NCI-H146 (cell line): Measurements from ENCODE around the gene PACSIN3.
"Not testable (repeated sequence)": the region's sequence is repeated elsewhere in the genome, so short reads cannot be mapped to it uniquely, and the experiment has no call there.

ENCODE experiments used
- DNase-seq: peaks from one replicate; lab custom pipeline; 2025; lab: John Stamatoyannopoulos, UW

The PACSIN3 gene

DNA sequence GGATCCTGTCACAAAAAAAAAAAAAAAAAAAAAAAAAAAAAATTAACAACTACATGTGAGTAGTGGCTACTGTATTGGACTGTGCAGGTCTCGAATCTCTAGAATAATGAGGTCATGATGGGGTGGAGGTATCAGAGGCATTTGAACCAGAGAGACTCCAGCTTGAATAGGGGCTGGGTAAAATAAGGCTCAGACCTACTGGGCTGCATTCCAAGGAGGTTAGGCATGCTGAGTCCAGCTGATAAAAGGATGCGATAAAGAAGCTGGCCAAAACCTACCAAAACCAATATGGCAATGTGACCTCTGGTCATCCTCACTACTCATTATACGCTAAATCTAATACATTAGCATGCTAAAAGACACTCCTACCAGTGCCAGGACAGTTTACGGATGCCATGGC, 5.9 kb upstream of the PACSIN3 start:
- DNase-seq, result no peak

GRCh38 chr11:47191137-47191536, 4.9 kb upstream of the PACSIN3 start:
- DNase-seq, result not testable (repeated sequence)

- DNase-seq, result no peak
These were observed 3.0 kb upstream of the PACSIN3 start for GRCh38 chr11:47189100-47189834.

DNA sequence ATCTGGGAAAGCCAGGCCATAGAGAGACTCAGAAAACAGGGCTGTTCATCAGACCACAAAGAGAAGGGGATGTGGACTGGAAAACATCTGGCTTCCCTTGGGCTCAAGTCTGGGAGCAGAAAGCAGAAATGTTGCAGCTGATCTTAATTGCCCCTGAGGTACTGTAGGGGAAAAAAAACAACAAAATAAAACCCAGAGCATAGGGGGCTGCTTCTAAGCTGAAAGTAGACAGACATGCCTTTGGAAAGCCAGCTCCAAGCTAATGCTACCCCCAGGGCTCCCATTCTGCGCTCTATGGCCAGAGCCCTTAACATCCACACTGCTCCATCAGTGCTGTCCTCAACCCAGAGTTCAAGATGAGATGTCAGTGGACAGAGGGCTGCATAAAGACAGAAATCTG, 2.0 kb upstream of the PACSIN3 start:
- DNase-seq, result no peak

DNA sequence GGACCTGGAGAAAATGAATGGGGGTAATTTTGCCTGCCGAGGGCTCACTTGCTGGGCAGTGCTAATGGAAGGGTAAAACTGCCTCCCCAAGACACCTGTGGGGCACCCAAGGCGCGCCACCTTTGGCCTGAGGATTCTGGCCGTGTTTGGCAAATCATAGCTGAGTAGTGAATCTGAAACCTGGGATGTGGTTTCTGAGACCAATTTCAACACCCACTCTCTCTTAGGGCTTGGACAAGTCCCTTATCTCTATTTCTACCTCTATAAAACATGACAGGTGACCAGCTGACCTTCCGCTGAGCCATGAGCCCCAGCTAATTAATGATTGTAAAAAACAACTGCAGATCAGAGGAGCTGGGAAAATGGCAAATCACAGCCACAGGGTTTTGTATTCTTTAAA, 1.5 kb upstream of the PACSIN3 start:
- DNase-seq, result peak; percentile 14

DNA sequence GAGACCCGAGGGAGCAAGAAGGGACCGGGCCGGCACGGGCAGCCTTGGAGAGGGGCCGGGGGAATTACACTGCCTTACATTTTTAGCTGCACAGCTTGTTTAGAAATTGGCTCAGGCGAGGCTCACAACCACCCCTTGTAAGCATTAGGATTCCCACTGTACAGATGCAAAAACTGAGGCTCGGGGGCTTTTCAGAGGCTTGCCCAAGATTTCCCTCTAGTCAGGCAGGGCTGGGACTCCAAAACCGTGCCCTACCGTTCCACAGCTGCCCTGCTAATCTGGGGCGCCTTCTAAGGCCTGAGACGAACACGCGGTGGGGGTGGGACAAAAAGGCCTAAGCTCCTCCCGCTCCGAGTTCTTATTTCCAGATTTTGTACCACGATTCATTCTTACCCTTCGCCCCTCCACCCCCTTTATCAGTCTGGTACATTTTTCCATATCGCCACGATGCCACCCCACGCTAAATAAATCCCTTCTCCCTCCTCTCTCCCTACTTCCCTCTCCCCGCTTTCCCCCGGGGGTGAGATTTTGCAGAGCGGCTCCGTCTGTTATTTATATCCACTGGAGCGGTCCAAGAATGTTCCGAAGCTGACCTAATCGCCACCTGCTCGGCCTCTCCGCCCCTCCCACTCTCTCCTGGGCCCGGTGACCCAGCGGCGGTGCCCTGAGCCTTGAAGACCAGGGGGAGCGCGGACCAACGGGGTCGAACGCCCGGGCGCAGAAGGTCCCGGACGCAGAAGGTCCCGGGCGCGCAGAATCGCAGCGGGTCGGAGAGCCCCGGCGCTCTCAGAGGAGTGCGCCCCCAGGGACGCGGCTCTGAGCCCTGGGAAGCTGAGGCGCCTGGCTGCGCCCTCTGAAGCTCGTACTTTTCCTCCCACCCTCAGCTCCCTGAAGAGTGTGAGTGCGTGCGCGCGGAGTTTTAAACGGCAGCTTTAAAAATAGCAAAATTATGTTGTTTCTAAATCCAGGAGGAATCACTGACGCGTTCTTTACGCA, 764 bp upstream of the PACSIN3 start:
- no peak for DNase-seq

- DNase-seq, result peak; percentile 31
These were observed 744 bp downstream of the PACSIN3 start for GRCh38 chr11:47185305-47186075.

DNA sequence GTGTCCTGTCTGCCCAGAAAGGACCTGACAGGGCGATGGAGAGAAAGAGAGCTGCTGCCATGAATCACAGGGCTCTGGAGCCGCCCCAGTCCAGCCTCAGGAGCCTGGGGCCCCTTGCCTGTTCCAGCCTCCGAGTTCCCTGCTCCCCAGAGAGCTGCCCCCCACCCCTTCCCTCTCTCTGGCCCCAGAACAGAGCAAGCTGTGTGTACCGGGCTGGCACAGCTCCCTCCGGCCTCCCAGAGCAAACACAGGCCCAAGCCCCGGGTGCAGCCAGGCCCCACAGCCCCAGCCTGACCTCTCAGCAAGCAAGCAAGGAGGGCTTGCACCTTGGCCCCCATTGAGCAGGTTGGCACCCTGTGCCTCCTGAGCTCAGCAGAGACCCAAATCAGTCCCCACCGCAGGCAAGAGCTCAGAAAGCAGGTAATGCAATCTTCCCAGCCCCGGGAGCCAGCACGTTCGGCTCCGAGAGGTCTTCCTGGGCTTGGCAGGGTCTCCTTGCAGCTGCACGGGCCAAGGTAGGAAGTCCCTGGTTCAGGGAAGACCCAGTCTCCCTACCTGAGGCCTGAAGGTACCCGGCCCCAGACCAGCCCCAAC, 1.4 kb downstream of the PACSIN3 start:
- DNase-seq, result no peak

- no peak for DNase-seq
These were observed 2.3 kb downstream of the PACSIN3 start for GRCh38 chr11:47183969-47184368.

DNA sequence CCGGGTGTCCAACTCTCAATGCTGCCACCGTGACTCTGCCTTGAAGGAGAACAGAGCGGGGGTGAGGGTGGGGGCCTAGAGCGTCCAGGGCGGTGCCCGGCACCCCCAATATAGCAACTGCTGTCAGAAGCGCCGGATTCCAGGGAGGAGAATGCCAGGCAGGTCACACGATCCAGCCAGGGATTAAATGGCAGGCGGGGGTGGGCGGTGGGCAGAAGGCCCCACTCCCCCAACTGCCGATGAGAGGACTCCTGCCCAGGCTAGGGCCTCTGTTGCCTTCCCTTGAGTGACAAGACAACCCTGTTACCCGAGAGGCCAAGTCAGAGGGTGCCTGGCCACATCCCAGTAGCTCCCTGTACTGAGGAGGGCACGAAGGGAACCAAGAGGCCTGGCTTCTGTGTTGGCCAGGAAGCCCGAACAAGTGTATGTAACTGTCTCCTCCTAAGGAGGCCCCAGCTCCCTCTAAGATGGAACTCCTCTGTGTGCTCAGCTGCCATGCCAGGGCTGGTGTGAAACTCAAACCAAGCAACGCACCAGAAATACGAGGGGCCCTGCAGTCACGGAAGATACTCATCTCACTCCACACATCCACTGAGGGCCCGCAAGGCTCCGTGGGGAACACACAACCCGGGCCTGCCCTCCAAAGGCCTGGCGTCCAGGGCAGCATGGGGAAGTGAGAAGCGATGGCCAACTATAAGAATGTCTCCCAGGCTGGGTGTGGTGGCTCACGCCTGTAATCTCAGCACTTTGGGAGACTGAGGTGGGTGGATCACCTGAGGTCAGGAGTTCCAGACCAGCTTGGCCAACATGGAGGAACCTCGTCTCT, 3.0 kb downstream of the PACSIN3 start:
- no peak for DNase-seq

GRCh38 chr11:47182380-47182779, 3.9 kb downstream of the PACSIN3 start:
- DNase-seq, result no peak

GRCh38 chr11:47181271-47181670, 5.0 kb downstream of the PACSIN3 start:
- DNase-seq, result no peak

DNA sequence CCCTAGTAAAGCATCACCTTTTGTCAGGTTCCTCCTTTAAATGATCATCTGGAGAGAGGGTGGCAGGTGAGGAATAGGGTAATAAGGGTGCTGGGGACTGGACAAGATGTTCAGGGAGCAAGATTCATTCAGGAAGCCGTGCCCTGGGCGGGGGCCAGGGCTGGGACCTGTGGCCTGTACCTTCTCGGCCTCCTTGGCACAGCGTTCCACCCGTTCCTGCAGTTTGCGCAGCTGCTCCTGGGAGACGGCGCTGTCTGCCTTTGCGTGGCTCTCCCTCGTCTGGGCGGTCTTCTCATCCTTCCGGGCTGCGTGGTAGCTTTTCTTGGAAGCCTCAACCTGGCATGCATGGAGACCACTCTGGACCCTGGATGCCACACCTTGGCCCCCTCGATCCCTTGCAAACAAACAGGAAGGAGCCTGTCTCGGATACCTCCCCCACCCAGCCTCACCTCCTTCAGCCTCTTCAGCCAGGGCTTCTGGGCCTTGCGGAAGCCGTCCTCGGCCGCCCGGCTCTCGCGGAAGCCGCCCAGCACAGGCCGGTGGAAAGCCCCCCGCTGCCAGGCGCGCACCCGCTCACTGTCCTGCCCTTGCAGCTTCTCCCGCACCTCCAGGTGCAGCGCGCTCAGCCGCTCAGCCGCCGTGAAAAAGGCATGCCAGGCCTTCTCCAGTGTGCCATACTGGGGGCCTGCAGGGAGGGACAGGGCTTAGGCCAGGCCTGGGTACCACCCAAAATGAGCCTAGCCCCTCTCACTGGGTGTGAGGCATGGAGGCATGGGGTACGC, 6.0 kb downstream of the PACSIN3 start:
- DNase-seq, result no peak

DNA sequence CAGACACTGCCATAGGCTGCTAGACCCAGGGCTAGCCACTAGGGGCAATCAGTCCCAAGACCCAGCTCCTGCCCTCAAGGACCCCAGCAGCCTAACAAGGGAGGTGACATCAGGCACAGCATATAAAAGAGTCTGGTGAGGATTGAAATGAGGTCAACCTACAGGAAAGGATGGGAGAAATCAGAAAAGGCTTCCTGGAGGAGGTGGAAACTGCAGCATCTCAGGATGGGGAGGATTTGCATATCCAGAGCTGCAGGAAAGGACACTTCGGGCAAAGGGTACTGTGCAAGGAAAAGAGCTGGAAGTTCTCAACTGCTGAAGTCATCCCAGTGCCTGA, 6.6 kb downstream of the PACSIN3 start:
- DNase-seq, result peak; percentile 23

DNA sequence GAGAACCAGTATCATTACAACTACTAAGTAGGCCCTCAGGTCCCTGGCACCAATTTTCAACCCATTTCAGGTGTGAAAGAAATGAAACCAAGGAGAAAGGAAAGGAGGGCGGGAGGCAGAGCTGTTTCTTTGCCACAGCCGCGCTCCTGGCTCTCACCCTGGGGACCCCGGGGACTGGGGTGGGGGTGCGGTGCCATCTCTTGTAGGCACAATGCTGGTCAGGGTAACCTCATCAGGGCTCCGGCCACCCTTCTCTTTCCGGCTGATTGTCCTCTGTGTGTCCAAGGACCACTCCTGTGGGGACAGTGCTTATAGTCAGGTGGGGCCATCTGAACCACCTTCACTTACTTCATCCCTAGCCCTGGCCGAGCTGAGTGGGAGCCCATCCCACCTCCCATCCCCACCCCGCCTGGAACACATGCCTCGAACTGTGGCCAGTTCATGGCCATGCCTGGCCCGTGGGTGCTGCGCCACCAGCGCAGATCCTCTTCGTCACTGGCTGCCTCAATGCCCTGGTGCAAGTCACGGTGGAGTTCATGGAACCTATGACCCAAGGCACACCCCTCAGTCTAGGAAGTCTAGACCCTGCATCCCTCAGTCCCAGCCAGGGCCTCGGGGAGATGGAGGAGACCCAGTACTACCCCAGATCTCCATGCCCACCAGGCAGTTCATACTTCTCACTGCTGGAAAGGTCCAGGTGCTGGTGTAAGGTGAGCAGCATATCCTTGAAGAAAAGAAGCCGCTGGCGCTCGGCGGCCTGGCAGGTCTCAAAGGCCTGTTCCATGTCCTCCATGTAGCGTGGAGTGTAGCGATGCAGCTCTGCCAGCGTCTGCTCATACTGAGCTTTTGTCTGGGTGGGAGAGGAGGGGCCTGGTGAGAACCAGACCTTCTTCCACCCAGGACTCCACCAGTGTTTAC, 7.2 kb downstream of the PACSIN3 start:
- no peak for DNase-seq

DNA sequence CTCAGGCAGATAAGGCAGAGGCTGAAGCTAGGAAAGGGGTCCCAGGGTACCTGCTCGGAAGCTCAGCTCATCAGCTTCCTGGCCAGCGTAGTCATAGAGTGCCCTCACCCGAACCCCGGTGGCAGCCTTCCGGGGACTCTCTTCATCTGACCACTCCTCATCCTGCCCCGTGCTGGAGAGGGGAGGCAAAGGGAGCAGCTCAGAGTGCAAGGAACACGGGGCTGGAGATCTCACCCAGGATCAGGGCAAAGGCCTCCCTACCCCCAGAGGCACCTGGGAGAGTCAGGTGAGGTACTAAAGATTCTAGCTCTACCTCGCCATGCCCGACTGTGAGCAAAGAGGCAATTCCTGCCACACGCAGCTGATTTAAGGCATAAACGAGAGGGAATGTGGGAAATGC, 7.9 kb downstream of the PACSIN3 start:
- no peak for DNase-seq

- DNase-seq, result no peak
These were observed 8.4 kb downstream of the PACSIN3 start for GRCh38 chr11:47177846-47178245.

- DNase-seq, result peak; percentile 62
These were observed 8.9 kb downstream of the PACSIN3 start for GRCh38 chr11:47177229-47177845.
